ENCODE results near the gene TBX18.
A peak's percentile ranks its signal among the peaks of the same experiment; 100 is the strongest.

TBX18 gene

GRCh38 chr6:84763886-84764331 lies 489 bp downstream of the TBX18 start:
- DNase-seq (ENCODE audit: low spot score), result no peak
- Histone ChIP-seq H3K27me3 (ENCODE audit: insufficient read depth, poor library complexity, severe bottlenecking) (peaks cover 80% of the 10 kb centered on the region), H3K36me3 (ENCODE audit: low read depth) (no peaks in the 10 kb centered on the region), H3K4me1 (ENCODE audit: insufficient read depth, poor library complexity, severe bottlenecking) (no peaks in the 10 kb centered on the region), H3K9me3 (ENCODE audit: severe bottlenecking) (no peaks in the 10 kb centered on the region), H3K4me3 (ENCODE audit: severe bottlenecking) (peak overlapping the region; percentile 44), H3K27ac (ENCODE audit: poor library complexity, severe bottlenecking) (peak overlapping the region; percentile 50)
- ATAC-seq (ENCODE audit: low read depth), result peak; percentile 22
- no peak for TF ChIP-seq CTCF (IDR thresholded peaks at IDR 0.05; ENCODE audit: poor library complexity, severe bottlenecking)

- DNase-seq (ENCODE audit: low spot score) (peak; percentile 55), ATAC-seq (ENCODE audit: low read depth) (peak; percentile 48)
- peak; percentile 22 for TF ChIP-seq CTCF (IDR thresholded peaks at IDR 0.05; ENCODE audit: poor library complexity, severe bottlenecking)
- Histone ChIP-seq H3K4me1 (ENCODE audit: insufficient read depth, poor library complexity, severe bottlenecking) (peaks cover 2% of the 10 kb centered on the region), H3K27ac (ENCODE audit: poor library complexity, severe bottlenecking) (peak overlapping the region; percentile 50), H3K9me3 (ENCODE audit: severe bottlenecking) (no peaks in the 10 kb centered on the region), H3K36me3 (ENCODE audit: low read depth) (no peaks in the 10 kb centered on the region), H3K4me3 (ENCODE audit: severe bottlenecking) (peak overlapping the region; percentile 44), H3K27me3 (ENCODE audit: insufficient read depth, poor library complexity, severe bottlenecking) (peaks cover 74% of the 10 kb centered on the region)
Observed at GRCh38 chr6:84763003-84763885, 1.2 kb downstream of the TBX18 start.

GRCh38 chr6:84762220-84763002 lies 2.0 kb downstream of the TBX18 start:
- Histone ChIP-seq H3K4me1 (ENCODE audit: insufficient read depth, poor library complexity, severe bottlenecking) (peaks cover 2% of the 10 kb centered on the region), H3K27ac (ENCODE audit: poor library complexity, severe bottlenecking) (peak overlapping the region; percentile 50), H3K27me3 (ENCODE audit: insufficient read depth, poor library complexity, severe bottlenecking) (peaks cover 66% of the 10 kb centered on the region), H3K36me3 (ENCODE audit: low read depth) (no peaks in the 10 kb centered on the region), H3K9me3 (ENCODE audit: severe bottlenecking) (no peaks in the 10 kb centered on the region), H3K4me3 (ENCODE audit: severe bottlenecking) (peak overlapping the region; percentile 44)
- ATAC-seq (ENCODE audit: low read depth), result no peak
- no peak for DNase-seq (ENCODE audit: low spot score)
- peak; percentile 45 for TF ChIP-seq CTCF (IDR thresholded peaks at IDR 0.05; ENCODE audit: poor library complexity, severe bottlenecking)

- no peak for TF ChIP-seq CTCF (IDR thresholded peaks at IDR 0.05; ENCODE audit: poor library complexity, severe bottlenecking)
- Histone ChIP-seq H3K4me3 (ENCODE audit: severe bottlenecking) (no peak overlapping the region), H3K36me3 (ENCODE audit: low read depth) (no peaks in the 10 kb centered on the region), H3K27ac (ENCODE audit: poor library complexity, severe bottlenecking) (no peak overlapping the region), H3K4me1 (ENCODE audit: insufficient read depth, poor library complexity, severe bottlenecking) (peaks cover 2% of the 10 kb centered on the region), H3K27me3 (ENCODE audit: insufficient read depth, poor library complexity, severe bottlenecking) (peaks cover 37% of the 10 kb centered on the region), H3K9me3 (ENCODE audit: severe bottlenecking) (no peaks in the 10 kb centered on the region)
- no peak for ATAC-seq (ENCODE audit: low read depth)
- no peak for DNase-seq (ENCODE audit: low spot score)
Observed at GRCh38 chr6:84758486-84758885, 5.9 kb downstream of the TBX18 start.

Measured in RWPE2 (cell line).